HCEC 1CT (cell line): Measurements from ENCODE around the gene BCL2L11.
A peak's percentile ranks its signal among the peaks of the same experiment; 100 is the strongest.

Source experiments
- DNase-seq: peaks from one replicate; pipeline ENCODE4 v3.0.0-alpha.2; 2017

BCL2L11 gene

GRCh38 chr2:111118481-111118980 lies 2.2 kb upstream of the BCL2L11 start:
- DNase-seq = no peak

- DNase-seq = no peak
Observed at GRCh38 chr2:111118981-111119821, 1.5 kb upstream of the BCL2L11 start.

- no peak for DNase-seq
Observed at GRCh38 chr2:111119822-111120252, 877 bp upstream of the BCL2L11 start.

GRCh38 chr2:111121028-111121827 lies 514 bp downstream of the BCL2L11 start:
- DNase-seq = peak; percentile 17

GRCh38 chr2:111121828-111122630 lies 1.3 kb downstream of the BCL2L11 start:
- DNase-seq = peak; percentile 85

- DNase-seq = peak; percentile 68
Observed at GRCh38 chr2:111122631-111123421, 2.1 kb downstream of the BCL2L11 start.

GRCh38 chr2:111123751-111124150 lies 3.0 kb downstream of the BCL2L11 start:
- no peak for DNase-seq

- no peak for DNase-seq
Observed at GRCh38 chr2:111126581-111126980, 5.9 kb downstream of the BCL2L11 start.

GRCh38 chr2:111127351-111127750 lies 6.6 kb downstream of the BCL2L11 start:
- no peak for DNase-seq

GRCh38 chr2:111128096-111128495 lies 7.4 kb downstream of the BCL2L11 start:
- no peak for DNase-seq

- no peak for DNase-seq
Observed at GRCh38 chr2:111133603-111134002, 12.9 kb downstream of the BCL2L11 start.

- no peak for DNase-seq
Observed at GRCh38 chr2:111134055-111134454, 13.3 kb downstream of the BCL2L11 start.

GRCh38 chr2:111135237-111135909 lies 14.7 kb downstream of the BCL2L11 start:
- no peak for DNase-seq

- DNase-seq = no peak
Observed at GRCh38 chr2:111135910-111136297, 15.2 kb downstream of the BCL2L11 start.

- DNase-seq = no peak
Observed at GRCh38 chr2:111138839-111139238, 18.1 kb downstream of the BCL2L11 start.

- DNase-seq = no peak
Observed at GRCh38 chr2:111139637-111140317, 19.1 kb downstream of the BCL2L11 start.

- no peak for DNase-seq
Observed at GRCh38 chr2:111140815-111141214, 20.1 kb downstream of the BCL2L11 start.

GRCh38 chr2:111142101-111142500 lies 21.4 kb downstream of the BCL2L11 start:
- no peak for DNase-seq

GRCh38 chr2:111143107-111143842 lies 22.6 kb downstream of the BCL2L11 start:
- no peak for DNase-seq

- DNase-seq = no peak
Observed at GRCh38 chr2:111143843-111144198, 23.1 kb downstream of the BCL2L11 start.
